NCI-H128 (cell line): ENCODE measurements around the gene CERS2.
"Not testable (repeated sequence)": the region's sequence is repeated elsewhere in the genome, so short reads cannot be mapped to it uniquely, and the experiment has no call there.

ENCODE experiments used
- DNase-seq: peaks from one replicate; lab custom pipeline; 2025; ENCODE audit not compliant: unreplicated experiment; lab: John Stamatoyannopoulos, UW

CERS2 gene

GRCh38 chr1:150971583-150972416 is 2.8 kb downstream of the CERS2 start:
- no peak for DNase-seq

- no peak for DNase-seq
These were observed 3.6 kb downstream of the CERS2 start for GRCh38 chr1:150970808-150971582.

GRCh38 chr1:150969626-150970025 is 5.0 kb downstream of the CERS2 start:
- no peak for DNase-seq

DNA sequence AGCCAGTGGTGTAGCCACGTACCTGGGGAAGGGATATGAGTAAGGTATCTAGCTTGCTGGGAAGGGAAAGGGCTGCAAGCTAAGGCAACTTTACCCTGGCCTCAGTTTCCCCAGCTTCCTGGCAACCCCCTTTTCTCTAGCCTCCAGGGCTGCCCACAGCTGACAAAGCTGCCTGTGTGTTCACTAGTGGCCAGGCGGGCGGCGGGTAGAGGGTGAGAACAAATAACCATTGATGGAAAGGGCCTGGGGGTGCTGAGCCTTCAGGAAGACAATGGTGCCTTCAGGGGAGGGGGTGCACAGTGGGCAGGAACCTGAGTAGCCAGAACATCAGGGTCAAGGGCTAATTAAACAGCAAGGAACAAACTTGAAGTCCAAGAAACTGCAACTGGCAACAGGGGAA is 6.1 kb downstream of the CERS2 start:
- DNase-seq = no peak

DNA sequence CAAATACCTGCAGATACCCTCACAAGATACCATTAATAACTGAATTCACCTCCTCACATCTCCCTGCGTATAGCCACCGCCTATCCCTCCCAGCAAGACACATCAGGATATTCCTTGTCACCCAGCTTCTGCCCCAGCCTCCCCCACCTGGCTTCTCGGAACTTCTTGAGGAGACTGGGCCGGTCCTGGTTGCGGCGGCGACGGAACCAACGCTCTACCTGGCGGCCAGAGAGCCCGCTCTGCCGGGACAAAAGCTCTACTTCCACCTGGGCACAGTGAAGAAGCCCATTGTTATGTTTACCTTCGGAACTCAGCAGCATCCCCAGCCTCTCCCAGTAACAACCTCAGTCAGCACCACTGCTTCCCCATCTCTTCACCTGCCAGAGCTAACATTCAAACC is 6.7 kb downstream of the CERS2 start:
- DNase-seq = no peak

DNA sequence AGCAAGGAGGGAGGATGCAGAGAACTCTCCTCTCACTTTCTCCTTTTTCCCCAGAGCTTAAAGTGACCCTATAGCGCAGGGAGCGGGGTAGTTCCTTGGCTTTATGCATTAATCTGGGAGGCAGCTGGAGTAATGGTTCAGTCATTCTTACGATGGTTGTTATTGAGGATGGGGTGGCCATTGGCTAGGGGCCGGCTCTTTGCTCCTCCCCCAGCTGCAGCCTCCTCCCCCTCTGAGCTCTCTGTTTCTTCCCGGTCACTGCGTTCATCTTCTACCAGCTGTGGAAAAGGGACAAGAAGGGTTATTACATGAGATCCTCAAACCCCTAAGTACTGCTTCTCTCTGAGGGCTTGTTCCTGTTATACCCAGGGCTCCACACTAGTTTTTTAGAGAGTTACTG is 8.6 kb downstream of the CERS2 start:
- no peak for DNase-seq

GRCh38 chr1:150965605-150966004 is 9.0 kb downstream of the CERS2 start:
- no peak for DNase-seq

DNA sequence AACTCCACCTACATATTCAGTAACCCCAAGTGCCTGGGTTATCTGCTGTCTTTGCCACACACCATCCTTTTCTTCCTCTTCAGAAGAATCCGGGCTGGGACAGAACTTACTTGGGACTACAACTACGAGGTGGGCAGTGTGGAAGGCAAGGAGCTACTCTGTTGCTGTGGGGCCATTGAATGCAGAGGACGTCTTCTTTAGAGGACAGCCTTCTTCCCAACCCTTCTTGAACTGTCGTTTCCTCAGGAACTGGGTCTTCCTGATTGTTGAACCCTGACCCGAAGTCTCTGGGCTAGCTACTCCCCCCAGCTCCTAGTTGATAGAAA is 10.5 kb downstream of the CERS2 start:
- no peak for DNase-seq

- no peak for DNase-seq
These were observed 11.1 kb downstream of the CERS2 start for GRCh38 chr1:150963321-150964163.

DNA sequence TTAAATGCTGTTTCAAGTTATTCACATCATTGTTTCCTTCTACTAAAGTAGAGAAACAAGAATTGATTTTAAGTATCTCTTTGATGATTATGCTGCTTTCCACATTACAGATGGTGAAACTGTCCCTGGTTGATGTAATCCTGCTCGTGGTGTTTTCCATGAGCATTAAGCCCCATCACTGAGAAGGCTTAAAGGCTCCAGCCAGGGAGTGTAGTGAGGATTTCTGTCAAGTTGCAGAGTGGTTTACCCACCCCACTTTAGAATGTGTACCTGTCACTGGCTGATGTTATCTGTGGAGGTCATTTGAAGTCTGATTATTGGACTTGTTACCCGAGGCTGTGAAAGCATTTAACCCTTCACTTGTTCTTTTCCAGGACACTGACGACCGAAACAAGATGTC is 12.9 kb downstream of the CERS2 start:
- DNase-seq = no peak

- no peak for DNase-seq
These were observed 14.0 kb downstream of the CERS2 start for GRCh38 chr1:150960646-150961045.

DNA sequence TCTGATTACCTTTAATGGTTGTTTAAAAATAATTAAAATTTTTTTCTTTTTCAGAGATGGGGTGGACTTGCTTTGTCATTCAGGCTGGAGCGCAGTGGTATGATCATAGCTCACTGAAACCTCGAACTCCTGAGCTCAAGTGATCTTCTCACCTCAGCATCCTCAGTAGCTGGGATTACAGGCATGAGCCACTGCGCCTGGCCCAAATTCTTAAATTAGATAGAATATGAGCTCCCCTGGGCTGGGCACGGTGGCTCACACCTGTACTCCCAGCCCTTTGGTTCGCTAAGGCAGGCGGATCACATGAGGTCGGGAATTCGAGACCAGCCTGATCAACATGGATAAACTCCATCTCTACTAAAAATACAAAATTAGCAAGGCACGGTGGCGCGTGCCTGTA is 17.0 kb downstream of the CERS2 start:
- DNase-seq = no peak

- DNase-seq = no peak
These were observed 19.4 kb downstream of the CERS2 start for GRCh38 chr1:150955280-150955679.

- DNase-seq = no peak
These were observed 19.9 kb downstream of the CERS2 start for GRCh38 chr1:150954708-150955107.

GRCh38 chr1:150944856-150945255 is 29.8 kb downstream of the CERS2 start:
- DNase-seq = no peak

GRCh38 chr1:150931773-150932172 is 42.9 kb downstream of the CERS2 start:
- DNase-seq = no peak

DNA sequence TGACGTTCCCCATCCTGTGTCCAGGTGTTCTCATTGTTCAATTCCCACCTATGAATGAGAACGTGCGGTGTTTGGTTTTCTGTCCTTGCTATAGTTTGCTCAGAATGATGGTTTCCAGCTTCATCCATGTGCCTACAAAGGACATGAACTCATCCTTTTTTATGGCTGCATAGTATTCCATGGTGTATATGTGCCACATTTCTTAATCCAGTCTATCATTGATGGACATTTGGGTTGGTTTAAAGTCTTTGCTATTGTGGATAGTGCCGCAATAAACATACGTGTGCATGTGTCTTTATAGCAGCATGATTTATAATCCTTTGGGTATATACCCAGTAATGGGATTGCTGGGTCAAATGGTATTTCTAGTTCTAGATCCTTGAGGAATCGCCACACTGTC is 45.9 kb downstream of the CERS2 start:
- not testable (repeated sequence) for DNase-seq

DNA sequence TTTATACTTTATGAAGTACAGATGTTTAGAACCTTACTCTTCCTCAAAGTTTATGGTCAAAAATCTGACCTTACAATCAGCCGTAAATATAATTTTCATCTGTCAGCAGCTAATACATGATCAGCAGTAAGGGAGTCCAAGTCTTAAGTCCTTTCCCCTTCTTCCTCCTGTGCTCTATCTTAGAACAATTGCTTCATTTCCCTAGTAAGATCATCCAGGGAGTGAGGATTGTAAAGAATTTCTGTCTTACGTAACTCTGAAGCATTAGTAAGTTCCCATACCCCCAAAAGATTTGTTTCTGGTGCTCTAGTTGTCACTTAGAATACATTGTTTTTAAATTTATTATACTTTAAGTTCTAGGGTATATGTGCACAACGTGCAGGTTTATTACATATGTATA is 46.3 kb downstream of the CERS2 start:
- no peak for DNase-seq

DNA sequence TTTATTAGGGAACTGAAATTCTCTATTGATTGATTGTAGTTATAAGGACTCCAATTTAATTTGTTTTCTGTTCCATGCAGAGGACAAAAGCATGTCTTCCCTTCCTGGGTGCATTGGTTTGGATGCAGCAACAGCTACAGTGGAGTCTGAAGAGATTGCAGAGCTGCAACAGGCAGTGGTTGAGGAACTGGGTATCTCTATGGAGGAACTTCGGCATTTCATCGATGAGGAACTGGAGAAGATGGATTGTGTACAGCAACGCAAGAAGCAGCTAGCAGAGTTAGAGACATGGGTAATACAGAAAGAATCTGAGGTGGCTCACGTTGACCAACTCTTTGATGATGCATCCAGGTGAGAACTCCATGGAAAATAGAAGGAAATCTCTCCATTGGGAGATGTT is 47.0 kb downstream of the CERS2 start:
- DNase-seq = no peak

GRCh38 chr1:150926097-150926741 is 48.4 kb downstream of the CERS2 start, which contains the start of gene SETDB1:
Gene SETDB1 (plus strand): TSS chr1:150926363. CDS start chr1:150927715, 1,352 bp downstream.
- peak; percentile 98 for DNase-seq

GRCh38 chr1:150925080-150925479 is 49.6 kb downstream of the CERS2 start:
- no peak for DNase-seq
